ENCODE results near the gene PLPP3. TPM values are rescaled to one million over a fixed set of nuclear protein-coding genes. Genes with fewer than 3 reads are reported as not detected.

PLPP3 gene
- total RNA-seq, 1 experiment from 2014 or later = 3.4 TPM

DNA sequence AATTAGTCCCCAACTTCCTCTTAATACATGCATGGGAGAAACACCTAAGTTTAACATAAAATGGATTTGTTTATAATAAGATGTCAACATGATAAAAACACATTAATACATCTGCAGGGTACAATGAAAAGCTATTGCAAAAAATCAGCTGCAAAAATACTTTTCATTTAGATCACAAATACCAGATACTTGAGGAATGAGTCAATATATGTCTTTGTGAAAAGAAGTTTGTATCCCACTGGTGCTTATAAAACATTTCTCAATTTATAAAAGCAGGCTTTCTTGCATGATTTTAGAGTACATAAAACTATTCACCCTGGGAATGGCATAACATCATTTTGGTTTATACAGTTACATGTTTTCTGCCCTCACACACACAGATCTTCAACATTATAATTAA lies 47.2 kb upstream of the PLPP3 start:
- Histone ChIP-seq H3K36me3 (ENCODE audit: control insufficient read depth in 1 of 2, insufficient read depth in 2 of 2, low read length in 2 of 2) (no peaks in the 10 kb centered on the region), H3K27ac (ENCODE audit: low read depth, low read length) (no peak overlapping the region), H4K20me1 (ENCODE audit: insufficient read depth) (no peaks in the 10 kb centered on the region), H3K27me3 (ENCODE audit: insufficient read depth, low read length) (peaks cover 5% of the 10 kb centered on the region; the same call in 1 of the 2 replicates), H2AFZ (ENCODE audit: low read depth, low read length, poor library complexity, severe bottlenecking) (no peak overlapping the region), H3K4me1 (ENCODE audit: control insufficient read depth in 1 of 2, insufficient read depth in 2 of 2, low read length in 2 of 2) (no peaks in the 10 kb centered on the region), H3K4me2 (ENCODE audit: low read length) (no peak overlapping the region), H3K9me2 (ENCODE audit: insufficient read depth) (no peaks in the 10 kb centered on the region), H3K9me3 (ENCODE audit: control insufficient read depth in 1 of 2, insufficient read depth in 1 of 2, low read depth in 1 of 2, low read length in 2 of 2) (no peaks in the 10 kb centered on the region), H3K9ac (ENCODE audit: low read length) (no peak overlapping the region), H3K79me2 (ENCODE audit: insufficient read depth, low read length) (no peaks in the 10 kb centered on the region), H3K4me3 (replicated peaks in 1 of 2; ENCODE audit: low read depth in 1 of 2, low read length in 2 of 2) (no peak overlapping the region)
- no peak for DNase-seq (ENCODE audit: low read depth, low spot score)
- BruUV-seq (replicated peaks) = no TSS peak
- TF ChIP-seq EGR1 (IDR thresholded peaks at IDR 0.05; ENCODE audit: low read depth) = no peak
- TF ChIP-seq, protein P1, sequence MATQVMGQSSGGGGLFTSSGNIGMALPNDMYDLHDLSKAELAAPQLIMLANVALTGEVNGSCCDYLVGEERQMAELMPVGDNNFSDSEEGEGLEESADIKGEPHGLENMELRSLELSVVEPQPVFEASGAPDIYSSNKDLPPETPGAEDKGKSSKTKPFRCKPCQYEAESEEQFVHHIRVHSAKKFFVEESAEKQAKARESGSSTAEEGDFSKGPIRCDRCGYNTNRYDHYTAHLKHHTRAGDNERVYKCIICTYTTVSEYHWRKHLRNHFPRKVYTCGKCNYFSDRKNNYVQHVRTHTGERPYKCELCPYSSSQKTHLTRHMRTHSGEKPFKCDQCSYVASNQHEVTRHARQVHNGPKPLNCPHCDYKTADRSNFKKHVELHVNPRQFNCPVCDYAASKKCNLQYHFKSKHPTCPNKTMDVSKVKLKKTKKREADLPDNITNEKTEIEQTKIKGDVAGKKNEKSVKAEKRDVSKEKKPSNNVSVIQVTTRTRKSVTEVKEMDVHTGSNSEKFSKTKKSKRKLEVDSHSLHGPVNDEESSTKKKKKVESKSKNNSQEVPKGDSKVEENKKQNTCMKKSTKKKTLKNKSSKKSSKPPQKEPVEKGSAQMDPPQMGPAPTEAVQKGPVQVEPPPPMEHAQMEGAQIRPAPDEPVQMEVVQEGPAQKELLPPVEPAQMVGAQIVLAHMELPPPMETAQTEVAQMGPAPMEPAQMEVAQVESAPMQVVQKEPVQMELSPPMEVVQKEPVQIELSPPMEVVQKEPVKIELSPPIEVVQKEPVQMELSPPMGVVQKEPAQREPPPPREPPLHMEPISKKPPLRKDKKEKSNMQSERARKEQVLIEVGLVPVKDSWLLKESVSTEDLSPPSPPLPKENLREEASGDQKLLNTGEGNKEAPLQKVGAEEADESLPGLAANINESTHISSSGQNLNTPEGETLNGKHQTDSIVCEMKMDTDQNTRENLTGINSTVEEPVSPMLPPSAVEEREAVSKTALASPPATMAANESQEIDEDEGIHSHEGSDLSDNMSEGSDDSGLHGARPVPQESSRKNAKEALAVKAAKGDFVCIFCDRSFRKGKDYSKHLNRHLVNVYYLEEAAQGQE (IDR thresholded peaks at IDR 0.05; ENCODE audit: low read depth) = no peak
- no peak for TF ChIP-seq EZH2phosphoT487 (IDR thresholded peaks at IDR 0.05; ENCODE audit: borderline replicate concordance)
- no peak for TF ChIP-seq SRF (IDR thresholded peaks at IDR 0.05; ENCODE audit: low read depth)
- no peak for TF ChIP-seq EZH2 (IDR thresholded peaks at IDR 0.05)
- no peak for TF ChIP-seq JUND (IDR thresholded peaks at IDR 0.05)
- no peak for TF ChIP-seq FOSL1 (IDR thresholded peaks at IDR 0.05; ENCODE audit: low read depth)
- no peak for TF ChIP-seq MAX (IDR thresholded peaks at IDR 0.05)
- no peak for TF ChIP-seq TCF7L2 (IDR thresholded peaks at IDR 0.05; ENCODE audit: borderline replicate concordance, extremely low read depth, insufficient read depth, insufficient read length)
- no peak for TF ChIP-seq ZBTB33 (IDR thresholded peaks at IDR 0.05; ENCODE audit: extremely low read depth, insufficient replicate concordance, low read length)
- no peak for TF ChIP-seq SIN3A (IDR thresholded peaks at IDR 0.05; ENCODE audit: low read depth)
- TF ChIP-seq CTCF (IDR thresholded peaks at IDR 0.05 in 2 of 3, conservative IDR thresholded peaks at IDR 0.05 in 1 of 3; ENCODE audit: borderline replicate concordance in 1 of 3, insufficient read depth in 1 of 3, low read depth in 2 of 3, low read length in 2 of 3) = no peak
- TF ChIP-seq RAD21 (IDR thresholded peaks at IDR 0.05; ENCODE audit: low read depth) = no peak
- TF ChIP-seq CEBPB (IDR thresholded peaks at IDR 0.05; ENCODE audit: low read depth) = no peak
- no peak for TF ChIP-seq YY1 (IDR thresholded peaks at IDR 0.05; ENCODE audit: extremely low read depth, insufficient replicate concordance, low read depth, low read length)
- no peak for TF ChIP-seq POLR2AphosphoS5 (IDR thresholded peaks at IDR 0.05; ENCODE audit: low read depth, low read length)
- TF ChIP-seq ELF1 (IDR thresholded peaks at IDR 0.05; ENCODE audit: borderline replicate concordance, low read depth) = no peak
- no peak for TF ChIP-seq ZNF274 (IDR thresholded peaks at IDR 0.05; ENCODE audit: low read depth, low read length)
- TF ChIP-seq, protein P2, sequence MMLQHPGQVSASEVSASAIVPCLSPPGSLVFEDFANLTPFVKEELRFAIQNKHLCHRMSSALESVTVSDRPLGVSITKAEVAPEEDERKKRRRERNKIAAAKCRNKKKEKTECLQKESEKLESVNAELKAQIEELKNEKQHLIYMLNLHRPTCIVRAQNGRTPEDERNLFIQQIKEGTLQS (IDR thresholded peaks at IDR 0.05) = no peak
- RAD21 ChIA-PET (ENCODE audit: low non-redundant PET in 1 of 2, low total read pairs in 2 of 2, uncharacterized antibody in 2 of 2, unreplicated experiment in 2 of 2) = no interaction called here
- POLR2A ChIA-PET = no interaction called here
- CTCF ChIA-PET = no interaction called here
- intact Hi-C loops (cut with micrococcal nuclease) = no loop called here
- no peak for ATAC-seq
